SK-N-MC (cell line): ENCODE data around the gene PLA2G4D.

ENCODE experiments used
- EZH2 ChIP-seq: fragments of 200-600 bp; sonication (generic); IDR thresholded peaks from one replicate; pipeline ENCODE4 v1.6.1; 2017; ENCODE audit warnings: antibody characterized with exemption
- FOXP2 ChIP-seq: optimal IDR thresholded peaks from 2 replicates; pipeline ENCODE3; 2011; ENCODE audit warnings: mild to moderate bottlenecking, moderate library complexity; ENCODE audit not compliant: insufficient read depth; ENCODE audit errors: extremely low read length, control extremely low read depth
- POLR2AphosphoS5 ChIP-seq: IDR thresholded peaks from 2 replicates; pipeline ENCODE4 v1.6.1; 2012; ENCODE audit warnings: mild to moderate bottlenecking, low read depth, low read length, borderline replicate concordance

DNA sequence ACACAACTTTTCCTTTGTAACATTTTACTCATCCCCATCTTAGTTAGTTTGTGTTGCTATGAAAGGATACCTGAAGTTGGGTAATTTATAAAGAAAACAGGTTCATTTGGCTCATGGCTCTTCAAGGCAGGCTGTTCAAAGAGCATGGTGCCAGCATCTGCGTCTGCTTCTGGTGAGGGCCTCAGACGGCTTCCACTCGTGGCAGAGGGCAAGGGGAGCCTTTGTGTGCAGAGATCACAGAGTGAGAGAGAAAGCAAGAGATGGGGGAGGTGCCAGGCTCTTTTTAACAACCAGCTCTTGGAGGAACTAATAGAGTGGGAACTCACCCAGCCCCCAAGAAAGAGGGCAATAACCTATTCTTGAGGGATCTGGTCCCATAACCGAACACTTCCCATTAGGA is 39.0 kb upstream of the PLA2G4D start:
- TF ChIP-seq EZH2 (no peak), POLR2AphosphoS5 (no peak), FOXP2 (no peak)
